ENCODE measurements around the gene AKR1B1.

DNA sequence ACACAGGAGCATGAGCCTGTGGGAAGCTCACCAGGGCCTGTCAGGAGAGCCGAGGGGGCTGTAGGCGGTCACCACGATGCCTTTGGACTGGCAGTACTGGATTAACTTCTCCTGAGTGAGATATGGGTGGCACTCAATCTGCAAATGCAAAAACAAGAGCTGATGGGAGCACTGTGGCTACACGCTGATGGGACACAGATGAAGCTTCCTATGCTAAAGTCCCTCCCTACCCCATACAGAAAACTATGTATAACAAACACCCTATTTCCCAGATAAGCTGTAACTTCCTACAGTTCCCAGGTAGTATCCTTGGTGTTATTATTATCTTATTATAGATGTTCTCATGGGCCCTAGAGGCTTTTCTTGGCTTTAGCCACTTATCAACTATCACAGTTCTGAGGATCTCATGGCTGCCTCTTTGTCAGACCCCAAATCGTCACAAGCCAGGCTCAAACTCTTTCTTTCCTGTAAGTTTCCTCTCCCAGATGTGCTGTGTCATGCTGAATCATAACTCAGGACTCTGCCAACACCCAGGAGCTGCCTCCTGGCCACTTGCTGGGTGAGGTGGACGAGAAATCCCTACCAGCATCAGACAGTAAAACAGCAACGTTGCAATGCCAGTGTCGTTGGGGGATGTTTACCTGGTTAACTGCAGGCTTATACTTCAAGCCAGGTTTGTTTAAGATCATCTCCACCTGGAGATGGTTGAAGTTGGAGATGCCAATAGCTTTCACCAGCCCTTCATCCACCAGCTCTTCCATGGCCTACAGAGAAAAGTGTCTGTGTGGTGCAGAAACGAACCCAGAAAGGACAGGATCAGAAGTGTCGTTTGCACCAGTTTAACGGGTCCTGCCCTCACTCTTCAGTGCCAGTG, 10.3 kb downstream of the AKR1B1 start:
- no peak for TF ChIP-seq ZNF274 (IDR thresholded peaks at IDR 0.05; ENCODE audit: low read depth, low read length)
- TF ChIP-seq YY1 (IDR thresholded peaks at IDR 0.05; ENCODE audit: insufficient read depth, insufficient read length) = no peak
- no peak for TF ChIP-seq SUZ12 (IDR thresholded peaks at IDR 0.05; ENCODE audit: extremely low read depth, insufficient read depth, insufficient read length)
